ENCODE measurements around the gene SBK3.

SBK3 gene

DNA sequence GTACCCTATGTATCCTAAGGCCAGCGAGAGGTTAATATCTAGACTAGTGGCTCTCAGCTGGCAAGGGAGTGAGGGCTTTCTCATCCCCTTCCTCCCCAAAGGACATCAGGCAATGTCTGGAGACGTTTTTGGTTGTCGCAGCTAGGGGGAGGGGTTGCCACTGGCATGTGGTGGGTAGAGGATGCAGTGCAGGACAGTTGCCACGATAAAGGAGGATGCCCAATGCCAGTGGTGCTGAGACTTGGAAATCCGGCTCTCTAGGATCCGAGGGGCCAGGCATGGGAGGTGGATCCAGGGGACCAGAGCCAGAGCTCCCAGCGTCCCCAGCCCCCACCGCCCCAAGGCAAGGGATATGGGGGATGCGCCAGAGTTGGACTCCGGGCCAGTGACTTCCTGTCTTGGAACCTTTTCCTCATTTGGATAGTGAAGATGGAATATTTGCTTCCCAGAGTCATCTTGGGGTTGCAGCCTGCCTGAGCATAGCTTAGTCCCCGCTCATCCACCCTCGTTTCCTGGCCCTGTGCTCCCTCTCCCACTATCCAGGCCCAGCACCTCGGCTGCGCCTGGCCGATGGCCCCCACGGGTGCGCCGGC is 52.2 kb downstream of the SBK3 start:
- no peak for DNase-seq
- H3K27ac ChIP-seq, result peak overlapping the region; percentile 60 to 72

GRCh38 chr19:55492362-55492944 is 52.9 kb downstream of the SBK3 start:
- intact Hi-C loops (cut with DNase I; ENCODE audit: low total_unique reads), result no loop called here
- no peak for DNase-seq

More for the DNA sequence above, 52.2 kb downstream of the SBK3 start:
- peaks cover 0 to 27% (median 10%) of the 10 kb centered on the region in 4 donors for H3K4me1 ChIP-seq
- peaks cover 0 to 61% of the 10 kb centered on the region in 2 donors for H3K27me3 ChIP-seq
- peak overlapping the region; percentile 23 to 35 for H3K4me3 ChIP-seq
- intact Hi-C loops (cut with DNase I; ENCODE audit: low total_unique reads), result no loop called here
- no peaks in the 10 kb centered on the region for H3K9me3 ChIP-seq
- H3K36me3 ChIP-seq, result no peaks in the 10 kb centered on the region
- TF ChIP-seq, protein P1, sequence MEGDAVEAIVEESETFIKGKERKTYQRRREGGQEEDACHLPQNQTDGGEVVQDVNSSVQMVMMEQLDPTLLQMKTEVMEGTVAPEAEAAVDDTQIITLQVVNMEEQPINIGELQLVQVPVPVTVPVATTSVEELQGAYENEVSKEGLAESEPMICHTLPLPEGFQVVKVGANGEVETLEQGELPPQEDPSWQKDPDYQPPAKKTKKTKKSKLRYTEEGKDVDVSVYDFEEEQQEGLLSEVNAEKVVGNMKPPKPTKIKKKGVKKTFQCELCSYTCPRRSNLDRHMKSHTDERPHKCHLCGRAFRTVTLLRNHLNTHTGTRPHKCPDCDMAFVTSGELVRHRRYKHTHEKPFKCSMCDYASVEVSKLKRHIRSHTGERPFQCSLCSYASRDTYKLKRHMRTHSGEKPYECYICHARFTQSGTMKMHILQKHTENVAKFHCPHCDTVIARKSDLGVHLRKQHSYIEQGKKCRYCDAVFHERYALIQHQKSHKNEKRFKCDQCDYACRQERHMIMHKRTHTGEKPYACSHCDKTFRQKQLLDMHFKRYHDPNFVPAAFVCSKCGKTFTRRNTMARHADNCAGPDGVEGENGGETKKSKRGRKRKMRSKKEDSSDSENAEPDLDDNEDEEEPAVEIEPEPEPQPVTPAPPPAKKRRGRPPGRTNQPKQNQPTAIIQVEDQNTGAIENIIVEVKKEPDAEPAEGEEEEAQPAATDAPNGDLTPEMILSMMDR (IDR thresholded peaks at IDR 0.05), result no peak

GRCh38 chr19:55491546-55492360 is 53.6 kb downstream of the SBK3 start:
- no peak overlapping the region for H3K4me3 ChIP-seq
- intact Hi-C loops (cut with DNase I; ENCODE audit: low total_unique reads), result no loop called here
- peaks cover 0 to 65% of the 10 kb centered on the region in 2 donors for H3K27me3 ChIP-seq
- H3K9me3 ChIP-seq, result no peaks in the 10 kb centered on the region
- peak overlapping the region; percentile 18 to 22 for H3K27ac ChIP-seq
- peaks cover 0 to 41% (median 18%) of the 10 kb centered on the region in 4 donors for H3K4me1 ChIP-seq
- no peaks in the 10 kb centered on the region for H3K36me3 ChIP-seq
- DNase-seq, result no peak
- TF ChIP-seq, protein P1 (IDR thresholded peaks at IDR 0.05), result no peak

More at GRCh38 chr19:55492362-55492944, 52.9 kb downstream of the SBK3 start:
- Histone ChIP-seq H3K36me3 (no peaks in the 10 kb centered on the region), H3K27ac (no peak overlapping the region), H3K4me3 (no peak overlapping the region), H3K27me3 (peaks cover 0 to 65% of the 10 kb centered on the region in 2 donors), H3K9me3 (no peaks in the 10 kb centered on the region), H3K4me1 (peaks cover 0 to 34% (median 13%) of the 10 kb centered on the region in 4 donors)
- TF ChIP-seq, protein P1 (IDR thresholded peaks at IDR 0.05), result no peak

Measured in tibial artery (tissue), 4 donors.